Uterus (tissue), 4 donors: ENCODE data around the gene CCT6A. TPM values are rescaled to one million over a fixed set of nuclear protein-coding genes. Genes with fewer than 3 reads are reported as not detected.
"Not testable (repeated sequence)": the region's sequence is repeated elsewhere in the genome, so short reads cannot be mapped to it uniquely, and the experiment has no call there.

Experiments used
- DNase-seq, 2 donors: peaks; one replicate each; pipeline ENCODE4 v3.0.0-alpha.2; 2019 to 2020
- H3K27ac ChIP-seq, 2 donors: fragments of 200-600 bp; sonication (generic); 1 replicate in 1 of 2; 2 replicates in 1 of 2; pipeline ENCODE4 v1.5.1; 2016 to 2018
- H3K27me3 ChIP-seq, 2 donors: fragments of 200-600 bp; sonication (generic); one replicate each; pipeline ENCODE4 v1.5.1; 2018 to 2019; ENCODE audit warnings: control low read depth in 1 of 2
- H3K36me3 ChIP-seq, 2 donors: fragments of 200-600 bp; sonication (generic); one replicate each; pipeline ENCODE4 v1.5.1; 2019; ENCODE audit warnings: control low read depth in 1 of 2
- H3K4me1 ChIP-seq, 2 donors: fragments of 200-600 bp; sonication (generic); one replicate each; pipeline ENCODE4 v1.5.1; 2018 to 2019; ENCODE audit warnings: control low read depth in 1 of 2
- H3K4me3 ChIP-seq, 2 donors: fragments of 200-600 bp; sonication (generic); 1 replicate in 1 of 2; 2 replicates in 1 of 2; pipeline ENCODE4 v1.5.1; 2018 to 2019; ENCODE audit warnings: mild to moderate bottlenecking in 1 of 2
- H3K9me3 ChIP-seq, 2 donors: fragments of 200-600 bp; sonication (generic); one replicate each; pipeline ENCODE4 v1.5.1; 2019; ENCODE audit warnings: control low read depth in 1 of 2
- POLR2A ChIP-seq, 2 donors: fragments of 450-650 bp; IDR thresholded peaks; one replicate each; pipeline ENCODE4 v1.6.1; 2016; ENCODE audit warnings: antibody characterized with exemption in 2 of 2, mild to moderate bottlenecking in 1 of 2, moderate library complexity in 1 of 2
- intact Hi-C: fragments of 100-400 bp; cut with DNase I; formaldehyde crosslinking; loops from one replicate; pipeline ENCODE4 v1.15.1; 2023; ENCODE audit warnings: low total_unique reads
- total RNA-seq, 4 donors: library from RNA; depleted of rRNA in 3 of 4; stranded (reverse); fragments of >200 nt in 3 of 4; gene quantifications; one replicate each; pipeline versions ENCODE4 v1.1.0 to v1.2.4, GENCODE V29; 2014 to 2023
- TF ChIP-seq, protein P1 (sequence below), 4 experiments: fragments of 200-600 bp in 2 of 4; fragments of 450-650 bp in 2 of 4; sonication (generic) in 2 of 4; IDR thresholded peaks; one replicate each; pipeline ENCODE4 v1.5.1; 2016 to 2019; ENCODE audit warnings: antibody characterized with exemption in 4 of 4, mild to moderate bottlenecking in 2 of 4, moderate library complexity in 1 of 4
- donor health status: DM: yes; HTN: yes; CAD: no.

Gene CCT6A
- total RNA-seq, 4 donors from 2014 or later = 88.0 to 255 (median 194) TPM

DNA sequence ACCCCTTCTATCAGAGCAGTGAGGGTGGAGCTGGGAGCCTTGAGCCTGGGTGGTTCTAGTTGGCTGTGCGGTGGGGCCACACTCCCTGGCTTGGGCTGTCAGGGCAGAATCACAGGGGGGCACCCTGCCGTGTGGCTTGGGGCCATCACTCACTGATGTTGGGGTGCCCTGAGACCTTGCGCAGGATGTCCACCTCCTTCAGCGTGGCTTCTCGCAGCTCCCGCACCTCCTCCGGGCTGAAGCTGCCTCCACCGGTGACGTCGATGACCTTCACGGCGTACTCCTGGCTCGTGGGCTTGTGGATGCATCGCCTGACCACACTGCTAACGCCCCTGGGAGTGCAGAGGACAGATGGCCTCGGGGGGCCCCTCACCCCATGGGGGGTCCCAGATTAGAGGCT is 35.9 kb downstream of the CCT6A start:
- intact Hi-C loops = no loop called here
- H3K27ac ChIP-seq = no peak overlapping the region
- peaks cover 0 to 3% of the 10 kb centered on the region in 2 donors for H3K4me1 ChIP-seq
- no peak for DNase-seq
- no peak overlapping the region for H3K4me3 ChIP-seq
- no peaks in the 10 kb centered on the region for H3K27me3 ChIP-seq
- H3K9me3 ChIP-seq = no peaks in the 10 kb centered on the region
- TF ChIP-seq, protein P1, sequence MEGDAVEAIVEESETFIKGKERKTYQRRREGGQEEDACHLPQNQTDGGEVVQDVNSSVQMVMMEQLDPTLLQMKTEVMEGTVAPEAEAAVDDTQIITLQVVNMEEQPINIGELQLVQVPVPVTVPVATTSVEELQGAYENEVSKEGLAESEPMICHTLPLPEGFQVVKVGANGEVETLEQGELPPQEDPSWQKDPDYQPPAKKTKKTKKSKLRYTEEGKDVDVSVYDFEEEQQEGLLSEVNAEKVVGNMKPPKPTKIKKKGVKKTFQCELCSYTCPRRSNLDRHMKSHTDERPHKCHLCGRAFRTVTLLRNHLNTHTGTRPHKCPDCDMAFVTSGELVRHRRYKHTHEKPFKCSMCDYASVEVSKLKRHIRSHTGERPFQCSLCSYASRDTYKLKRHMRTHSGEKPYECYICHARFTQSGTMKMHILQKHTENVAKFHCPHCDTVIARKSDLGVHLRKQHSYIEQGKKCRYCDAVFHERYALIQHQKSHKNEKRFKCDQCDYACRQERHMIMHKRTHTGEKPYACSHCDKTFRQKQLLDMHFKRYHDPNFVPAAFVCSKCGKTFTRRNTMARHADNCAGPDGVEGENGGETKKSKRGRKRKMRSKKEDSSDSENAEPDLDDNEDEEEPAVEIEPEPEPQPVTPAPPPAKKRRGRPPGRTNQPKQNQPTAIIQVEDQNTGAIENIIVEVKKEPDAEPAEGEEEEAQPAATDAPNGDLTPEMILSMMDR (IDR thresholded peaks at IDR 0.05) = no peak
- no peak for TF ChIP-seq POLR2A (IDR thresholded peaks at IDR 0.05)
- no peaks in the 10 kb centered on the region for H3K36me3 ChIP-seq

DNA sequence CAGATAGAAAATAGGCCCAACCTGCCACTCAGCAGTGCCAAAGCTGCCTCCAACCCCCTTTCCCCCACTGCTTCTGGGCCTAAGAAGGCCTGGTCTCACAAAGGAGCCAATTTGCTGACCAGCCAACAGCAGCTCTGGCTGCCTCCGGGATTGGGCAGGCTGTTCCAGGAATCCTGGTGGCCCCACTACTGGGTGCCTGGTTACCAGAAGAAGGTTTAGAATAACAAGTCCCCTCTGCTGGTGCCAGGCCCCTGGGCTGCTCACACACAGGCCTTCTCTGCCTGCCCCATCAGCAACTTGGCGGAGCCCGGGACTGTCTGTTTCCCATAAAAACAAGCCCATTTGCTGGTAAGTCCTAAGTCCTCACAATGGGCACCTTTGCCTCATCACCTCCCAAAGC is 40.0 kb downstream of the CCT6A start:
- H3K36me3 ChIP-seq = no peaks in the 10 kb centered on the region
- H3K4me1 ChIP-seq = peaks cover 0 to 7% of the 10 kb centered on the region in 2 donors
- H3K9me3 ChIP-seq = no peaks in the 10 kb centered on the region
- H3K27ac ChIP-seq = peak overlapping the region; percentile 63 to 72
- intact Hi-C loops = no loop called here
- TF ChIP-seq, protein P1 (IDR thresholded peaks at IDR 0.05) = no peak
- TF ChIP-seq POLR2A (IDR thresholded peaks at IDR 0.05) = no peak
- no peak overlapping the region for H3K4me3 ChIP-seq
- DNase-seq = no peak
- H3K27me3 ChIP-seq = no peaks in the 10 kb centered on the region

DNA sequence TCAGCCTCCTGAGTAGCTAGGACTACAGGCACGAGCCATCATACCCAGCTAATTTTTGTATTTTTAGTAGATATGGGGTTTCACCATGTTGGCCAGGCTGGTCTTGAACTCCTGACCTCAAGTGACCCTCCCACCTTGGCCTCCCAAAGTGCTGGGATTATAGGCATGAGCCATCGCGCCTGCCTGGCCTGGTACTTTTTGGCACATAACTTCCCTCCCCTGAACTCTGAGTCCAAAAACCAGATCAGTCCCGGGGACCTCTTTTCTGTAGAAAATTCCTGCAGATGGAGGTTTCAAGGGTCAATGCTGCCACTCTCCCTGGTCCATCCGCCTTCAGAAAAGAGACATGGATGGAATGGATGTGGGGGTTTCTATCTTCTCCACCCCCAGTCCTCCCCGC is 40.8 kb downstream of the CCT6A start:
- intact Hi-C loops, H3K4me3 ChIP-seq: not testable (repeated sequence)
- peak overlapping the region; percentile 63 to 72 for H3K27ac ChIP-seq

DNA sequence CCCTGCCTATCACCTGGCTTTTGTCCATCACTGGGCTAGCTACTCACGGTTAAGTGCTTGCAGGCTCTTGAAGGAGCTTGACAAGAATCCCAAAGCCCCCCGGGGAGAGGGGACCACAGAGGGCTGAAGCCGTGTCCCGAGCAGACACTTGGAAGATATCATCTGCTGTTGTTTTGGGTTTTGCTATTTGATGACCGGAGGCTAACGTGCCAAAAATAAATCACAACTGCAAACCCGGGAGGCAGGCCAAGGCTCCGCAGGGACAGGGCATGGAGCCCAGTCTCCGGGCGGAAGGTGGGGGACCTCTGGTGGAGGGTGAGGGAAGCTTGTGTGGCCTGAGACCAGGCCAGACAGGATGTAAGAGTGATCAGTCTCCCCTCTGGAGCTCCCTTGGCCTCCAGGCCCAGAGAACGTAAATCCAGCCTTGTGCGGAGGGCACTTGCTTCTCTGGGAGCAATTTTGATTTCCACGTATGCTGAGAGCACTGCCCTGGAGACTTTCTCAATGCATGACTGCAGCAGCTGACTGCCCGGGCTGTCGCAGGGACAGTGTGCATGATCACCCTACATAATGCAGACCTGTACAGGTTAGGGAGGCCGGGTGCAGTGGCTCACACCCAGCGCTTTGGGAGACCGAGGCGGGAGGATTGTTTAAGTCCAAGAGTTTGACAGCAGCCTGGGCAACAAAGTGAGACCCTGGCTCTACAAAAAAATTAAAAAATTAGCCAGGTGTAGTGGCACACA is 41.4 kb downstream of the CCT6A start, which contains the start of gene PHKG1:
PHKG1 (minus strand) TSS at position 164 of the 743 bp plus-strand sequence. CDS start 4,011 bp downstream, outside the sequence.
- no peaks in the 10 kb centered on the region for H3K36me3 ChIP-seq
- TF ChIP-seq POLR2A (IDR thresholded peaks at IDR 0.05) = no peak
- TF ChIP-seq, protein P1 (IDR thresholded peaks at IDR 0.05) = peak in 3 of 4 experiments; percentile 38 to 49 (median 46)
- H3K4me1 ChIP-seq = peaks cover 0 to 7% of the 10 kb centered on the region in 2 donors
- H3K27me3 ChIP-seq = no peaks in the 10 kb centered on the region
- intact Hi-C loops = no loop called here
- no peaks in the 10 kb centered on the region for H3K9me3 ChIP-seq
- peak within 1 kb of the TSS; percentile 63 to 72 for H3K27ac ChIP-seq
- H3K4me3 ChIP-seq = no peak within 1 kb of the TSS
- peak; percentile 75 to 86 for DNase-seq

More for the DNA sequence above, 40.8 kb downstream of the CCT6A start:
- not testable (repeated sequence) for H3K9me3 ChIP-seq, H3K36me3 ChIP-seq, DNase-seq, H3K27me3 ChIP-seq, H3K4me1 ChIP-seq

DNA sequence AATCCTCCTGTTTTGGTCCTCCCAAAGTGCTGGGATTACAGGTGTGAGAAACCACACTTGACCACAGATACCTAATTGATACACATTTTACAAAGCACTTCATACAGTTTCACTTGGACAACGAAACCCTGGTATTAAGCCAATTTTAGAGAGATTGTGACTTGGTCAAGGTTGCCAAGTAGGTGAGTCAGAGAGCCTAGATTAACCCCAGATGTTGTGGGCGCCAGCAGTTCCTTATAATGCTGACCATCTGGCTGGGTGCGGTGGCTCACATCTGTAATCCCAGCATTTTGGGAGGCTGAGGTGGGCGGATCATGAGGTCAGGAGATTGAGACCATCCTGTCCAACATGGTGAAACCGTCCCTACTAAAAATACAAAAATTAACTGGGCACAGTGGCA is 46.1 kb downstream of the CCT6A start:
- TF ChIP-seq, protein P1 (IDR thresholded peaks at IDR 0.05) = no peak
- no peak for TF ChIP-seq POLR2A (IDR thresholded peaks at IDR 0.05)

DNA sequence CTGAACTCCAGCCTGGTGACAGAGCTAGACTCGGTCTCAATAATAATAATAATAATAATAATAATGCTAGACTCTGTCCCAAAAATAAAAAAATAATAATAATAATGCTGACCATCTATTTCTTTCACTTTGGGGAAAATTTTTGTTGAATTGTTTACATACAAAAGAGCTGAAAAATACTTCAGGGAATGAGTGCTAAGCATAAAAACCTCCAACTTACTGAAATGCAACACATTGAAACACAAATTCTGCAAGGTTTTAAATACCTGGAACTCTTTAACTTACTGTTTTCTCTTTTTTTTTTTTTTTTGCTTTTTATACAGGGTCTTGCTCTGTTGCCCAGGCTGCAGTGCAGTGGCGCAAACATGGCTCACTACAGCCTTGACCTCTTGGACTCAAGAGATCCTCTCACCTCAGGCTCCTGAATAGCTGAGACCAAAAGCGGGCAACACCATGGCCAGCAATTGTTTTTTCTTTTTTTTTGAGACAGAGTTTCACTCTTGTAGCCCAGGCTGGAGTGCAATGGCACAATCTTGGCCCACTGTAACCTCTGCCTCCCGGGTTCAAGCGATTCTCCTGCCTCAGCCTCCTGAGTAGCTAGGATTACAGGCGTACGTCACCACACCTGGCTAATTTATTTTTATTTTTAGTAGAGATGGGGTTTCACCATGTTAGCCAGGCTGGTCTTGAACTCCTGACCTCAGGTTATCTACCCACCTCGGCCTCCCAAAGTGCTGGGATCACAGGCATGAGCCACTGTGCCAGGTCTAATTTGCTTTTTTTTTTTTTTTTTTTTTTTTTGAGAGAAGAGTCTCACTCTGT is 46.8 kb downstream of the CCT6A start:
- DNase-seq, H3K9me3 ChIP-seq, intact Hi-C loops, H3K27ac ChIP-seq, H3K4me1 ChIP-seq, H3K4me3 ChIP-seq, H3K36me3 ChIP-seq, H3K27me3 ChIP-seq: not testable (repeated sequence)

More for the DNA sequence above, 46.1 kb downstream of the CCT6A start:
- Histone ChIP-seq H3K27ac (no peak overlapping the region), H3K27me3 (no peaks in the 10 kb centered on the region), H3K4me3 (no peak overlapping the region), H3K9me3 (no peaks in the 10 kb centered on the region), H3K4me1 (peaks cover 0 to 1% of the 10 kb centered on the region in 2 donors), H3K36me3 (no peaks in the 10 kb centered on the region)
- intact Hi-C loops = no loop called here
- DNase-seq = peak; percentile 40 to 45
